Keratinocyte (primary cell): ENCODE results near the gene SIGLEC5.

Experiments
- CTCF ChIP-seq, 3 experiments: IDR thresholded peaks in 1 of 3; conservative IDR thresholded peaks in 1 of 3; optimal IDR thresholded peaks in 1 of 3; 2 replicates in 2 of 3; 3 replicates in 1 of 3; pipeline versions ENCODE3 to v1.5.1; 2011; ENCODE audit warnings: low read length in 3 of 3, mild to moderate bottlenecking in 3 of 3, moderate library complexity in 2 of 3, control low read depth in 1 of 3, inconsistent platforms in 1 of 3; ENCODE audit not compliant: insufficient read depth in 2 of 3; ENCODE audit errors: extremely low read depth in 1 of 3
- EZH2 ChIP-seq: IDR thresholded peaks from one replicate; pipeline ENCODE4 v1.6.1; 2012; ENCODE audit warnings: inconsistent platforms, mild to moderate bottlenecking, low read length, moderate library complexity

- TF ChIP-seq CTCF (optimal IDR thresholded peaks at IDR 0.05 in 1 of 3, IDR thresholded peaks at IDR 0.05 in 1 of 3, conservative IDR thresholded peaks at IDR 0.05 in 1 of 3; ENCODE audit: extremely low read depth in 1 of 3, insufficient read depth in 2 of 3, low read length in 3 of 3) (no peak), EZH2 (no peak)
These were observed 9.0 kb downstream of the SIGLEC5 start for GRCh38 chr19:51621178-51621577.
